H1 (cell line): ENCODE data around the gene SLC8B1. TPM values are rescaled to one million over a fixed set of nuclear protein-coding genes. Genes with fewer than 3 reads are reported as not detected.

Experiments
- BRCA1 ChIP-seq: IDR thresholded peaks from 2 replicates; pipeline ENCODE4 v1.6.1; 2012; ENCODE audit warnings: low read depth, low read length, improper control_type of control experiment
- CREB1 ChIP-seq: IDR thresholded peaks from 2 replicates; pipeline ENCODE4 v1.6.1; 2012; ENCODE audit warnings: inconsistent platforms
- JUND ChIP-seq: IDR thresholded peaks from 2 replicates; pipeline ENCODE4 v1.6.1; 2011; ENCODE audit warnings: mild to moderate bottlenecking, improper control_type of control experiment, low read length
- RAD21 ChIP-seq, 2 experiments: IDR thresholded peaks in 1 of 2; conservative IDR thresholded peaks in 1 of 2; 2 replicates each; pipeline ENCODE4 v1.6.1; 2011; ENCODE audit warnings: low read depth in 2 of 2, low read length in 2 of 2, improper control_type of control experiment in 1 of 2, inconsistent platforms in 1 of 2, mild to moderate bottlenecking in 1 of 2, moderate library complexity in 1 of 2
- SIRT6 ChIP-seq: IDR thresholded peaks from one replicate; pipeline ENCODE4 v1.7.1; 2012; ENCODE audit warnings: low read length, inconsistent platforms
- TCF12 ChIP-seq: IDR thresholded peaks from 2 replicates; pipeline ENCODE4 v1.6.1; 2011; ENCODE audit warnings: low read depth, mild to moderate bottlenecking, low read length
- polyA plus RNA-seq, 7 experiments: library from polyadenylated mRNA; depleted of rRNA in 3 of 7; stranded (reverse) in 5 of 7; unstranded in 2 of 7; fragments of >200 nt in 5 of 7; fragments of 200-250 nt in 2 of 7; gene quantifications; 1 replicate in 5 of 7; 2 replicates in 1 of 7; 4 replicates in 1 of 7; pipeline versions ENCODE4 v1.2.1 to v1.2.3, GENCODE V29; 2011 to 2013; ENCODE audit warnings: missing spikeins in 2 of 7, mixed read lengths in 2 of 7
- total RNA-seq: library from RNA; stranded (reverse); fragmentation: NEBNext Ultra II Directional; extraction: Animal tissue kit (Norgen Biotek cat#: 25700); gene quantifications from 2 replicates; pipeline ENCODE4 v1.2.1, GENCODE V29; 2021
- TF ChIP-seq, protein P1 (sequence below): fragments of 300-600 bp; sonication (generic); IDR thresholded peaks from 2 replicates; pipeline ENCODE4 v1.7.1; 2012; ENCODE audit warnings: low read length, moderate library complexity, mild to moderate bottlenecking, inconsistent platforms; ENCODE audit not compliant: insufficient replicate concordance
- TF ChIP-seq, protein P2 (sequence below): IDR thresholded peaks from 2 replicates; pipeline ENCODE4 v1.6.1; 2012; ENCODE audit warnings: inconsistent platforms

SLC8B1 gene
- total and polyA plus RNA-seq, 2 of the 8 experiments (the other 6 are each of a cell fraction or from before 2014, with no cell fraction given): 11.2 to 19.1 TPM

DNA sequence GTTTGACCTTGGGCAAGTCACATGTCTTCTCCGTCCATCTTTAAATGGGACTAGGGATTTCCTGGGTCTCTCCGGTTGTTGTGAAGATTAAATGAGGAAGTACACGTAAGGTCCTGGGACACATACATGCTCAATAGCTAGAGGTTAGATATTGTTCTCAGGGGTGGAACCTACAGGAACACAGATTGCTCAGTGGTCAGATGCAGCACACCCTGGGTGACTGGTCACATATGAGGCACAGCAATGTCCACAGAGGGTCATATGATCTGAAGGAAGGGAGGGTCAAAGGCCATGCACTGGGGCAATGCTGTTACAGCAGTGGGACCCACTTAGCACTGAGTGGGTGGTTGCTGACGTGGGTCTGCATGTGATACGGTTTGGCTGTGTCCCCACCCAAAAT is 11.4 kb upstream of the SLC8B1 start (continued):
- TF ChIP-seq, protein P1, sequence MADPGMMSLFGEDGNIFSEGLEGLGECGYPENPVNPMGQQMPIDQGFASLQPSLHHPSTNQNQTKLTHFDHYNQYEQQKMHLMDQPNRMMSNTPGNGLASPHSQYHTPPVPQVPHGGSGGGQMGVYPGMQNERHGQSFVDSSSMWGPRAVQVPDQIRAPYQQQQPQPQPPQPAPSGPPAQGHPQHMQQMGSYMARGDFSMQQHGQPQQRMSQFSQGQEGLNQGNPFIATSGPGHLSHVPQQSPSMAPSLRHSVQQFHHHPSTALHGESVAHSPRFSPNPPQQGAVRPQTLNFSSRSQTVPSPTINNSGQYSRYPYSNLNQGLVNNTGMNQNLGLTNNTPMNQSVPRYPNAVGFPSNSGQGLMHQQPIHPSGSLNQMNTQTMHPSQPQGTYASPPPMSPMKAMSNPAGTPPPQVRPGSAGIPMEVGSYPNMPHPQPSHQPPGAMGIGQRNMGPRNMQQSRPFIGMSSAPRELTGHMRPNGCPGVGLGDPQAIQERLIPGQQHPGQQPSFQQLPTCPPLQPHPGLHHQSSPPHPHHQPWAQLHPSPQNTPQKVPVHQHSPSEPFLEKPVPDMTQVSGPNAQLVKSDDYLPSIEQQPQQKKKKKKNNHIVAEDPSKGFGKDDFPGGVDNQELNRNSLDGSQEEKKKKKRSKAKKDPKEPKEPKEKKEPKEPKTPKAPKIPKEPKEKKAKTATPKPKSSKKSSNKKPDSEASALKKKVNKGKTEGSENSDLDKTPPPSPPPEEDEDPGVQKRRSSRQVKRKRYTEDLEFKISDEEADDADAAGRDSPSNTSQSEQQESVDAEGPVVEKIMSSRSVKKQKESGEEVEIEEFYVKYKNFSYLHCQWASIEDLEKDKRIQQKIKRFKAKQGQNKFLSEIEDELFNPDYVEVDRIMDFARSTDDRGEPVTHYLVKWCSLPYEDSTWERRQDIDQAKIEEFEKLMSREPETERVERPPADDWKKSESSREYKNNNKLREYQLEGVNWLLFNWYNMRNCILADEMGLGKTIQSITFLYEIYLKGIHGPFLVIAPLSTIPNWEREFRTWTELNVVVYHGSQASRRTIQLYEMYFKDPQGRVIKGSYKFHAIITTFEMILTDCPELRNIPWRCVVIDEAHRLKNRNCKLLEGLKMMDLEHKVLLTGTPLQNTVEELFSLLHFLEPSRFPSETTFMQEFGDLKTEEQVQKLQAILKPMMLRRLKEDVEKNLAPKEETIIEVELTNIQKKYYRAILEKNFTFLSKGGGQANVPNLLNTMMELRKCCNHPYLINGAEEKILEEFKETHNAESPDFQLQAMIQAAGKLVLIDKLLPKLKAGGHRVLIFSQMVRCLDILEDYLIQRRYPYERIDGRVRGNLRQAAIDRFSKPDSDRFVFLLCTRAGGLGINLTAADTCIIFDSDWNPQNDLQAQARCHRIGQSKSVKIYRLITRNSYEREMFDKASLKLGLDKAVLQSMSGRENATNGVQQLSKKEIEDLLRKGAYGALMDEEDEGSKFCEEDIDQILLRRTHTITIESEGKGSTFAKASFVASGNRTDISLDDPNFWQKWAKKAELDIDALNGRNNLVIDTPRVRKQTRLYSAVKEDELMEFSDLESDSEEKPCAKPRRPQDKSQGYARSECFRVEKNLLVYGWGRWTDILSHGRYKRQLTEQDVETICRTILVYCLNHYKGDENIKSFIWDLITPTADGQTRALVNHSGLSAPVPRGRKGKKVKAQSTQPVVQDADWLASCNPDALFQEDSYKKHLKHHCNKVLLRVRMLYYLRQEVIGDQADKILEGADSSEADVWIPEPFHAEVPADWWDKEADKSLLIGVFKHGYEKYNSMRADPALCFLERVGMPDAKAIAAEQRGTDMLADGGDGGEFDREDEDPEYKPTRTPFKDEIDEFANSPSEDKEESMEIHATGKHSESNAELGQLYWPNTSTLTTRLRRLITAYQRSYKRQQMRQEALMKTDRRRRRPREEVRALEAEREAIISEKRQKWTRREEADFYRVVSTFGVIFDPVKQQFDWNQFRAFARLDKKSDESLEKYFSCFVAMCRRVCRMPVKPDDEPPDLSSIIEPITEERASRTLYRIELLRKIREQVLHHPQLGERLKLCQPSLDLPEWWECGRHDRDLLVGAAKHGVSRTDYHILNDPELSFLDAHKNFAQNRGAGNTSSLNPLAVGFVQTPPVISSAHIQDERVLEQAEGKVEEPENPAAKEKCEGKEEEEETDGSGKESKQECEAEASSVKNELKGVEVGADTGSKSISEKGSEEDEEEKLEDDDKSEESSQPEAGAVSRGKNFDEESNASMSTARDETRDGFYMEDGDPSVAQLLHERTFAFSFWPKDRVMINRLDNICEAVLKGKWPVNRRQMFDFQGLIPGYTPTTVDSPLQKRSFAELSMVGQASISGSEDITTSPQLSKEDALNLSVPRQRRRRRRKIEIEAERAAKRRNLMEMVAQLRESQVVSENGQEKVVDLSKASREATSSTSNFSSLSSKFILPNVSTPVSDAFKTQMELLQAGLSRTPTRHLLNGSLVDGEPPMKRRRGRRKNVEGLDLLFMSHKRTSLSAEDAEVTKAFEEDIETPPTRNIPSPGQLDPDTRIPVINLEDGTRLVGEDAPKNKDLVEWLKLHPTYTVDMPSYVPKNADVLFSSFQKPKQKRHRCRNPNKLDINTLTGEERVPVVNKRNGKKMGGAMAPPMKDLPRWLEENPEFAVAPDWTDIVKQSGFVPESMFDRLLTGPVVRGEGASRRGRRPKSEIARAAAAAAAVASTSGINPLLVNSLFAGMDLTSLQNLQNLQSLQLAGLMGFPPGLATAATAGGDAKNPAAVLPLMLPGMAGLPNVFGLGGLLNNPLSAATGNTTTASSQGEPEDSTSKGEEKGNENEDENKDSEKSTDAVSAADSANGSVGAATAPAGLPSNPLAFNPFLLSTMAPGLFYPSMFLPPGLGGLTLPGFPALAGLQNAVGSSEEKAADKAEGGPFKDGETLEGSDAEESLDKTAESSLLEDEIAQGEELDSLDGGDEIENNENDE: no peak
- TF ChIP-seq, protein P2, sequence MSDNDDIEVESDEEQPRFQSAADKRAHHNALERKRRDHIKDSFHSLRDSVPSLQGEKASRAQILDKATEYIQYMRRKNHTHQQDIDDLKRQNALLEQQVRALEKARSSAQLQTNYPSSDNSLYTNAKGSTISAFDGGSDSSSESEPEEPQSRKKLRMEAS: no peak
- TF ChIP-seq CREB1: no peak
- TF ChIP-seq TCF12: no peak
- TF ChIP-seq RAD21 (IDR thresholded peaks at IDR 0.05 in 1 of 2, conservative IDR thresholded peaks at IDR 0.05 in 1 of 2; ENCODE audit: low read depth in 2 of 2, low read length in 2 of 2): no peak
- no peak for TF ChIP-seq BRCA1
- TF ChIP-seq JUND: no peak
- TF ChIP-seq SIRT6: no peak
